HEK293 (cell line): ENCODE measurements around the gene BCL2L11.

Source experiments
- CTCF ChIA-PET: fragments of 350-600 bp; formaldehyde crosslinking; extraction: SDS; loops from one replicate; lab custom pipeline; 2021; ENCODE audit warnings: antibody characterized with exemption; lab: Yijun Ruan, JAX
- POLR2A ChIA-PET: fragments of 300-600 bp; formaldehyde crosslinking; extraction: SDS; loops from one replicate; lab custom pipeline; 2020; ENCODE audit warnings: antibody characterized with exemption, inconsistent platforms; lab: Yijun Ruan, JAX
- H3K27ac ChIP-seq: fragments of 200-500 bp; sonication (Bioruptor generic); 2 replicates; pipeline ENCODE4 v1.5.1; 2014; ENCODE audit warnings: low read depth, low read length, control low read depth, inconsistent platforms; ENCODE audit errors: extremely low read depth
- H3K36me3 ChIP-seq, 2 experiments: fragments of 200-500 bp in 1 of 2; sonication (Bioruptor generic) in 1 of 2; 1 replicate in 1 of 2; 2 replicates in 1 of 2; pipeline ENCODE4 v1.5.1; 2014 to 2017; ENCODE audit warnings: inconsistent platforms in 2 of 2, low read length in 2 of 2; ENCODE audit not compliant: control insufficient read depth in 2 of 2, insufficient read depth in 1 of 2
- H3K4me1 ChIP-seq: fragments of 200-500 bp; sonication (Bioruptor generic); 2 replicates; pipeline ENCODE4 v1.5.1; 2014; ENCODE audit warnings: mild to moderate bottlenecking, low read length, inconsistent platforms; ENCODE audit not compliant: control insufficient read depth, insufficient read depth
- H3K4me3 ChIP-seq: 2 replicates; pipeline ENCODE4 v1.5.1; 2011; ENCODE audit warnings: low read depth, mild to moderate bottlenecking, control low read depth, low read length, moderate library complexity
- H3K9me3 ChIP-seq: fragments of 200-500 bp; sonication (Bioruptor generic); 2 replicates; pipeline ENCODE4 v1.5.1; 2014; ENCODE audit warnings: low read depth, low read length, inconsistent platforms; ENCODE audit not compliant: control insufficient read depth, insufficient read depth
- FEZF1 ChIP-seq: fragments of 450-650 bp; formaldehyde crosslinking; IDR thresholded peaks from 2 replicates; pipeline ENCODE4 v1.5.1; 2016; ENCODE audit warnings: missing biosample characterization, missing genetic modification characterization
- RBAK ChIP-seq: fragments of 450-650 bp; formaldehyde crosslinking; IDR thresholded peaks from 2 replicates; pipeline ENCODE4 v1.5.1; 2016; ENCODE audit warnings: missing biosample characterization, missing genetic modification characterization
- SCRT2 ChIP-seq: fragments of 450-650 bp; formaldehyde crosslinking; IDR thresholded peaks from 2 replicates; pipeline ENCODE4 v1.5.1; 2016; ENCODE audit warnings: missing biosample characterization, missing genetic modification characterization
- ZFP37 ChIP-seq: fragments of 450-650 bp; formaldehyde crosslinking; IDR thresholded peaks from 2 replicates; pipeline ENCODE4 v1.5.1; 2016; ENCODE audit warnings: missing biosample characterization, missing genetic modification characterization
- ZNF138 ChIP-seq: fragments of 450-650 bp; formaldehyde crosslinking; IDR thresholded peaks from 2 replicates; pipeline ENCODE4 v1.5.1; 2016; ENCODE audit warnings: missing biosample characterization, missing genetic modification characterization, borderline replicate concordance
- ZNF354C ChIP-seq: fragments of 450-650 bp; formaldehyde crosslinking; IDR thresholded peaks from 2 replicates; pipeline ENCODE4 v1.5.1; 2016; ENCODE audit warnings: missing biosample characterization, missing genetic modification characterization, low read depth, borderline replicate concordance
- ZNF366 ChIP-seq: fragments of 450-650 bp; formaldehyde crosslinking; conservative IDR thresholded peaks from 2 replicates; pipeline ENCODE4 v1.5.1; 2016; ENCODE audit warnings: missing biosample characterization, missing genetic modification characterization
- ZNF404 ChIP-seq: fragments of 450-650 bp; formaldehyde crosslinking; IDR thresholded peaks from 2 replicates; pipeline ENCODE4 v1.5.1; 2017; ENCODE audit warnings: missing biosample characterization, missing genetic modification characterization
- ZNF423 ChIP-seq: fragments of 450-650 bp; formaldehyde crosslinking; IDR thresholded peaks from 2 replicates; pipeline ENCODE4 v1.5.1; 2016; ENCODE audit warnings: missing biosample characterization, missing genetic modification characterization
- ZNF473 ChIP-seq: fragments of 450-650 bp; formaldehyde crosslinking; IDR thresholded peaks from 2 replicates; pipeline ENCODE4 v1.5.1; 2017; ENCODE audit warnings: missing biosample characterization, missing genetic modification characterization
- ZNF560 ChIP-seq: fragments of 450-650 bp; formaldehyde crosslinking; IDR thresholded peaks from 2 replicates; pipeline ENCODE4 v1.5.1; 2017; ENCODE audit warnings: missing biosample characterization, missing genetic modification characterization, borderline replicate concordance
- ZNF596 ChIP-seq: fragments of 450-650 bp; IDR thresholded peaks from 2 replicates; pipeline ENCODE4 v1.5.0; 2018; ENCODE audit warnings: missing biosample characterization, mild to moderate bottlenecking, missing genetic modification characterization, moderate library complexity
- ZNF623 ChIP-seq: fragments of 450-650 bp; formaldehyde crosslinking; IDR thresholded peaks from 2 replicates; pipeline ENCODE4 v1.5.1; 2016; ENCODE audit warnings: missing biosample characterization, missing genetic modification characterization
- ZNF664 ChIP-seq: fragments of 450-650 bp; formaldehyde crosslinking; IDR thresholded peaks from 2 replicates; pipeline ENCODE4 v1.5.1; 2016; ENCODE audit warnings: missing biosample characterization, missing genetic modification characterization
- ZNF701 ChIP-seq: fragments of 450-650 bp; formaldehyde crosslinking; IDR thresholded peaks from 2 replicates; pipeline ENCODE4 v1.5.1; 2016; ENCODE audit warnings: missing biosample characterization, missing genetic modification characterization
- ZNF707 ChIP-seq: fragments of 450-650 bp; formaldehyde crosslinking; IDR thresholded peaks from 2 replicates; pipeline ENCODE4 v1.5.1; 2016; ENCODE audit warnings: missing biosample characterization, missing genetic modification characterization
- ZNF747 ChIP-seq: fragments of 450-650 bp; formaldehyde crosslinking; IDR thresholded peaks from 2 replicates; pipeline ENCODE4 v1.5.1; 2016; ENCODE audit warnings: missing biosample characterization, missing genetic modification characterization
- ZNF791 ChIP-seq: fragments of 450-650 bp; formaldehyde crosslinking; IDR thresholded peaks from 2 replicates; pipeline ENCODE4 v1.5.1; 2016; ENCODE audit warnings: missing biosample characterization, missing genetic modification characterization
- ZSCAN23 ChIP-seq: fragments of 450-650 bp; formaldehyde crosslinking; IDR thresholded peaks from 2 replicates; pipeline ENCODE4 v1.5.1; 2016; ENCODE audit warnings: missing biosample characterization, missing genetic modification characterization
- TF ChIP-seq, protein P1 (sequence below): fragments of 450-650 bp; formaldehyde crosslinking; optimal IDR thresholded peaks from 2 replicates; pipeline ENCODE3; 2016; ENCODE audit warnings: missing biosample characterization, mild to moderate bottlenecking, missing genetic modification characterization
- TF ChIP-seq, protein P2 (sequence below): fragments of 450-650 bp; formaldehyde crosslinking; IDR thresholded peaks from 2 replicates; pipeline ENCODE4 v1.5.1; 2016; ENCODE audit warnings: missing biosample characterization, missing genetic modification characterization
- TF ChIP-seq, protein P3 (sequence below): fragments of 450-650 bp; formaldehyde crosslinking; IDR thresholded peaks from 2 replicates; pipeline ENCODE4 v1.5.1; 2016; ENCODE audit warnings: missing biosample characterization, missing genetic modification characterization
- TF ChIP-seq, protein P4 (sequence below): fragments of 450-650 bp; formaldehyde crosslinking; IDR thresholded peaks from 2 replicates; pipeline ENCODE4; 2016; ENCODE audit warnings: missing biosample characterization, missing genetic modification characterization
- TF ChIP-seq, protein P5 (sequence below): fragments of 450-650 bp; formaldehyde crosslinking; IDR thresholded peaks from 2 replicates; pipeline ENCODE4 v1.5.1; 2016; ENCODE audit warnings: missing biosample characterization, missing genetic modification characterization

BCL2L11 gene

DNA sequence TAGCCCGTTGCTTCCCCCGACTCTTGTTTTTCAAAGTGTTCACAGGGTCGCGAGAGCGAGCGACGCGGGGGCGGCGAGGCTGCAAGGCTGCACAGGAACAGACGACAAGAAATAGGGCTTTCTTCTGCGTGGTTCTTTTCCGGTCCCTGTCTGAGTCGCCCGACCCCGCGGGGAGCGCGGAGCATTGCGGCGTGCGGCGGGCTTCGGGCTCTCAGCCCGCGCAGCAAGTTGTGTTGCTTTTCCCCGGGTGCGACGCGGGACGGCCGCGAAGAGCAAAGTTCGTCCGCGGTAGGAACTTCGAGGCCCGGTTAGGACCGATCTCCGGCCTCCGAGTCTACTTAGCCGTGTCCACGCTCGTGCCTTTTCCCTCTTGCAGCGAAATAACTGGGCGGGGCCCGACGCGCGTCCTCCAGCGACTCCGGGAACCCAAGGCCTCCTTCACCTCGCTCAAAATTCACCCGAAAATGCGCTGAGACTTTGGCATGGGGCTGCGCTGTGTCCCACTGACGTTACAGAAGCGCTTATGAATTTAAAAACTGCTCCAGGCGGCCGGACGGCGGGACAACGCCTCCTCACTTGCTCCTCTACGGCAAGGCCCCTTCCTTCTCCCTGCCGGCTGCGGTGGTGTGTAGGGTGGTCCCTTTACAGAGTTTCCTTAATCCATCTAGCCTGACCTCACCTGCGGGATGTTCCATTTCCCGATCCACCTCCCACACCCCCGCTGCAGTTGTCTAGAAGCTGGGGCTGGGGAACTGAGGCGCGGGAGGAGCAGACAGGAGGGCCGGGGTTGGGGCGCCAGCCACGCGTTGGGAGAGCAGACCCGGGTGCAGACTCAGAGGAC, 1.5 kb upstream of the BCL2L11 start:
- peaks cover 3 to 7% of the 10 kb centered on the region in 2 experiments; a peak in 2 of 3 replicates for H3K36me3 ChIP-seq
- CTCF ChIA-PET, result no interaction called here
- H3K4me1 ChIP-seq, result 0 out of 2 replicates have a peak, but pooled peaks cover 5% of the 10 kb centered on the region
- no peak overlapping the region for H3K27ac ChIP-seq
- H3K9me3 ChIP-seq, result no peaks in the 10 kb centered on the region
- TF ChIP-seq, protein P1, sequence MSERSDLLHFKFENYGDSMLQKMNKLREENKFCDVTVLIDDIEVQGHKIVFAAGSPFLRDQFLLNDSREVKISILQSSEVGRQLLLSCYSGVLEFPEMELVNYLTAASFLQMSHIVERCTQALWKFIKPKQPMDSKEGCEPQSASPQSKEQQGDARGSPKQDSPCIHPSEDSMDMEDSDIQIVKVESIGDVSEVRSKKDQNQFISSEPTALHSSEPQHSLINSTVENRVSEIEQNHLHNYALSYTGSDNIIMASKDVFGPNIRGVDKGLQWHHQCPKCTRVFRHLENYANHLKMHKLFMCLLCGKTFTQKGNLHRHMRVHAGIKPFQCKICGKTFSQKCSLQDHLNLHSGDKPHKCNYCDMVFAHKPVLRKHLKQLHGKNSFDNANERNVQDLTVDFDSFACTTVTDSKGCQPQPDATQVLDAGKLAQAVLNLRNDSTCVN (tag by site-specific recombination), result no peak
- TF ChIP-seq FEZF1 (tag by site-specific recombination) (no peak), ZNF791 (tag by site-specific recombination) (no peak), ZNF664 (tag by site-specific recombination) (no peak), ZNF473 (no peak), ZNF423 (tag by site-specific recombination) (no peak), ZNF596 (tag by site-specific recombination) (no peak)
- POLR2A ChIA-PET, result no interaction called here
- H3K4me3 ChIP-seq, result no peak overlapping the region

DNA sequence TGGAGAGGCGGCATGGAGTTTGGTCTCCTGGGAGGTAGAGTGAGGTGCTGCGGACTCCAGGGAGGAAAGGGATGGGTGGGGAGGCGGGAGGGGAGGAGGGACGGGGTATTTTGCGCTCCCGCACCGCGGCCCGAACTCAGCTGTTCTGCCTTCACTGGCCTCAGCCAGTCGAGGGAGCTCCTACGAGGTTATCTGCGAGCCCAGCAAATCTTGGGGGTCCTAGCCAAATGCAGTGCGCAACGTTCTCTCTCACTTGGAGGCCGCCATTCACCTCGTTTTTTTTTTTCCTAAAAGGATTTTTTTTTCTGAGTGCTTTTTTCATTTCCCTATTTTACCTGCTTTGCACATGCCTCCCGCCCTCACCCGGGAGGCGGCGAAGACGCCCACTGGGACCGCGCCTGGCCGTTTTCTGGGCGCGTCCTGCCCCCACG, 877 bp upstream of the BCL2L11 start:
- Histone ChIP-seq H3K4me1 (0 out of 2 replicates have a peak, but pooled peaks cover 5% of the 10 kb centered on the region), H3K4me3 (peak overlapping the region; percentile 42), H3K9me3 (no peaks in the 10 kb centered on the region), H3K27ac (peak overlapping the region; percentile 96), H3K36me3 (peaks cover 6 to 13% of the 10 kb centered on the region in 2 experiments; a peak in 2 of 3 replicates)
- ChIA-PET CTCF (interaction anchor here (1.0 to 1.3 kb wide), 2 partner anchors 306 to 578 kb away, joined by 3 to 4 read pairs; no protein-coding TSS in a partner anchor), POLR2A (interaction anchor here (1.2 to 2.0 kb wide), 3 partner anchors 13 to 442 kb away, joined by 4 to 5 read pairs (median 5); partner anchors contain the start of gene BUB1)
- TF ChIP-seq ZNF404 (tag by site-specific recombination) (no peak), ZNF623 (tag by site-specific recombination) (no peak), ZNF138 (tag by site-specific recombination) (no peak), ZFP37 (no peak), ZSCAN23 (tag by site-specific recombination) (no peak), ZNF701 (no peak), ZNF560 (no peak), ZNF747 (tag by site-specific recombination) (no peak), ZNF354C (tag by site-specific recombination) (no peak), RBAK (tag by site-specific recombination) (no peak), SCRT2 (tag by site-specific recombination) (no peak), ZNF366 (tag by site-specific recombination) (no peak), ZNF707 (tag by site-specific recombination) (no peak)
- TF ChIP-seq, protein P2, sequence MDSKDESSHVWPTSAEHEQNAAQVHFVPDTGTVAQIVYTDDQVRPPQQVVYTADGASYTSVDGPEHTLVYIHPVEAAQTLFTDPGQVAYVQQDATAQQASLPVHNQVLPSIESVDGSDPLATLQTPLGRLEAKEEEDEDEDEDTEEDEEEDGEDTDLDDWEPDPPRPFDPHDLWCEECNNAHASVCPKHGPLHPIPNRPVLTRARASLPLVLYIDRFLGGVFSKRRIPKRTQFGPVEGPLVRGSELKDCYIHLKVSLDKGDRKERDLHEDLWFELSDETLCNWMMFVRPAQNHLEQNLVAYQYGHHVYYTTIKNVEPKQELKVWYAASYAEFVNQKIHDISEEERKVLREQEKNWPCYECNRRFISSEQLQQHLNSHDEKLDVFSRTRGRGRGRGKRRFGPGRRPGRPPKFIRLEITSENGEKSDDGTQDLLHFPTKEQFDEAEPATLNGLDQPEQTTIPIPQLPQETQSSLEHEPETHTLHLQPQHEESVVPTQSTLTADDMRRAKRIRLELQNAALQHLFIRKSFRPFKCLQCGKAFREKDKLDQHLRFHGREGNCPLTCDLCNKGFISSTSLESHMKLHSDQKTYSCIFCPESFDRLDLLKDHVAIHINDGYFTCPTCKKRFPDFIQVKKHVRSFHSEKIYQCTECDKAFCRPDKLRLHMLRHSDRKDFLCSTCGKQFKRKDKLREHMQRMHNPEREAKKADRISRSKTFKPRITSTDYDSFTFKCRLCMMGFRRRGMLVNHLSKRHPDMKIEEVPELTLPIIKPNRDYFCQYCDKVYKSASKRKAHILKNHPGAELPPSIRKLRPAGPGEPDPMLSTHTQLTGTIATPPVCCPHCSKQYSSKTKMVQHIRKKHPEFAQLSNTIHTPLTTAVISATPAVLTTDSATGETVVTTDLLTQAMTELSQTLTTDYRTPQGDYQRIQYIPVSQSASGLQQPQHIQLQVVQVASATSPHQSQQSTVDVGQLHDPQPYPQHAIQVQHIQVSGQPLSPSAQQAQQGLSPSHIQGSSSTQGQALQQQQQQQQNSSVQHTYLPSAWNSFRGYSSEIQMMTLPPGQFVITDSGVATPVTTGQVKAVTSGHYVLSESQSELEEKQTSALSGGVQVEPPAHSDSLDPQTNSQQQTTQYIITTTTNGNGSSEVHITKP (tag by site-specific recombination), result no peak
- TF ChIP-seq, protein P3, sequence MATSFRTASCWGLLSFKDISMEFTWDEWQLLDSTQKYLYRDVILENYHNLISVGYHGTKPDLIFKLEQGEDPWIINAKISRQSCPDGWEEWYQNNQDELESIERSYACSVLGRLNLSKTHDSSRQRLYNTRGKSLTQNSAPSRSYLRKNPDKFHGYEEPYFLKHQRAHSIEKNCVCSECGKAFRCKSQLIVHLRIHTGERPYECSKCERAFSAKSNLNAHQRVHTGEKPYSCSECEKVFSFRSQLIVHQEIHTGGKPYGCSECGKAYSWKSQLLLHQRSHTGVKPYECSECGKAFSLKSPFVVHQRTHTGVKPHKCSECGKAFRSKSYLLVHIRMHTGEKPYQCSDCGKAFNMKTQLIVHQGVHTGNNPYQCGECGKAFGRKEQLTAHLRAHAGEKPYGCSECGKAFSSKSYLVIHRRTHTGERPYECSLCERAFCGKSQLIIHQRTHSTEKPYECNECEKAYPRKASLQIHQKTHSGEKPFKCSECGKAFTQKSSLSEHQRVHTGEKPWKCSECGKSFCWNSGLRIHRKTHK (tag by site-specific recombination), result no peak
- TF ChIP-seq, protein P4, sequence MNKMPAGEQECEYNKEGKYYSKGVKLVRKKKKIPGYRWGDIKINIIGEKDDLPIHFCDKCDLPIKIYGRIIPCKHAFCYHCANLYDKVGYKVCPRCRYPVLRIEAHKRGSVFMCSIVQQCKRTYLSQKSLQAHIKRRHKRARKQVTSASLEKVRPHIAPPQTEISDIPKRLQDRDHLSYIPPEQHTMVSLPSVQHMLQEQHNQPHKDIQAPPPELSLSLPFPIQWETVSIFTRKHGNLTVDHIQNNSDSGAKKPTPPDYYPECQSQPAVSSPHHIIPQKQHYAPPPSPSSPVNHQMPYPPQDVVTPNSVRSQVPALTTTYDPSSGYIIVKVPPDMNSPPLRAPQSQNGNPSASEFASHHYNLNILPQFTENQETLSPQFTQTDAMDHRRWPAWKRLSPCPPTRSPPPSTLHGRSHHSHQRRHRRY (tag by site-specific recombination), result no peak
- TF ChIP-seq, protein P5, sequence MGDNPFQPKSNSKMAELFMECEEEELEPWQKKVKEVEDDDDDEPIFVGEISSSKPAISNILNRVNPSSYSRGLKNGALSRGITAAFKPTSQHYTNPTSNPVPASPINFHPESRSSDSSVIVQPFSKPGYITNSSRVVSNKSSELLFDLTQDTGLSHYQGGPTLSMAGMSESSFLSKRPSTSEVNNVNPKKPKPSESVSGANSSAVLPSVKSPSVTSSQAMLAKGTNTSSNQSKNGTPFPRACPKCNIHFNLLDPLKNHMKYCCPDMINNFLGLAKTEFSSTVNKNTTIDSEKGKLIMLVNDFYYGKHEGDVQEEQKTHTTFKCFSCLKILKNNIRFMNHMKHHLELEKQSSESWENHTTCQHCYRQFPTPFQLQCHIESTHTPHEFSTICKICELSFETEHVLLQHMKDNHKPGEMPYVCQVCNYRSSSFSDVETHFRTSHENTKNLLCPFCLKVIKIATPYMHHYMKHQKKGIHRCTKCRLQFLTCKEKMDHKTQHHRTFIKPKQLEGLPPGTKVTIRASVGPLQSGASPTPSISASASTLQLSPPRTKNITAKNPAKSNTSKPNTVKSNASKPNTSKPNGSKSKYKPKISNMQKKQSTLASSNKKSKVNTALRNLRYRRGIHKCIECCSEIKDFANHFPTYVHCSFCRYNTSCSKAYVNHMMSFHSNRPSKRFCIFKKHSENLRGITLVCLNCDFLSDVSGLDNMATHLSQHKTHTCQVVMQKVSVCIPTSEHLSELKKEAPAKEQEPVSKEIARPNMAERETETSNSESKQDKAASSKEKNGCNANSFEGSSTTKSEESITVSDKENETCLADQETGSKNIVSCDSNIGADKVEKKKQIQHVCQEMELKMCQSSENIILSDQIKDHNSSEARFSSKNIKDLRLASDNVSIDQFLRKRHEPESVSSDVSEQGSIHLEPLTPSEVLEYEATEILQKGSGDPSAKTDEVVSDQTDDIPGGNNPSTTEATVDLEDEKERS (tag by site-specific recombination), result no peak
